A549 (cell line): ENCODE results near the gene PLCXD3. TPM values are rescaled to one million over a fixed set of nuclear protein-coding genes. Genes with fewer than 3 reads are reported as not detected.
"Not testable (repeated sequence)": the region's sequence is repeated elsewhere in the genome, so short reads cannot be mapped to it uniquely, and the experiment has no call there.

Experiments
- ATAC-seq, 2 experiments: fragments of 200-7000 bp in 1 of 2; fragments of >200 bp in 1 of 2; cut with Nextera tagmentation in 1 of 2; cut with Tn5 transposase in 1 of 2; 3 replicates each; pipeline versions ENCODE4 v1.8.0 to v1.9.1; 2018 to 2020; ENCODE audit warnings: mild to moderate bottlenecking in 1 of 2, moderate library complexity in 1 of 2
- CTCF ChIA-PET: fragments of 300-600 bp; sonication (Branson Sonifier 250); formaldehyde crosslinking; extraction: SDS; loops from one replicate; lab custom pipeline; 2021; ENCODE audit warnings: antibody characterized with exemption, inconsistent platforms; lab: Yijun Ruan, JAX
- POLR2A ChIA-PET: fragments of 350-600 bp; formaldehyde crosslinking; extraction: SDS; loops from one replicate; lab custom pipeline; 2021; ENCODE audit warnings: antibody characterized with exemption, inconsistent platforms; lab: Yijun Ruan, JAX
- DNase-seq, 2 experiments: peaks; one replicate each; pipeline versions ENCODE4 v3.0.0 to v3.0.0-alpha.2; 2011 to 2016; ENCODE audit warnings: low read depth in 1 of 2, low spot score in 1 of 2
- FAIRE-seq: peaks from 2 replicates; lab custom pipeline; 2011; peaks lifted over from hg19 to GRCh38; lab: Jason Lieb, UNC
- H3K27ac ChIP-seq, 2 experiments: fragments of >200 bp; sonication (Bioruptor Twin); formaldehyde crosslinking; 3 replicates each; pipeline ENCODE4 v1.5.1; 2016 to 2017
- H3K4me1 ChIP-seq: fragments of >200 bp; sonication (Bioruptor Twin); formaldehyde crosslinking; 3 replicates; pipeline ENCODE4 v1.6.1; 2016
- H3K4me2 ChIP-seq: fragments of >200 bp; sonication (Bioruptor Twin); formaldehyde crosslinking; 3 replicates; pipeline ENCODE4 v1.6.1; 2016
- H3K4me3 ChIP-seq: fragments of >200 bp; sonication (Bioruptor Twin); formaldehyde crosslinking; 3 replicates; pipeline ENCODE4 v1.5.1; 2016
- H3K9me3 ChIP-seq: fragments of >200 bp; sonication (Bioruptor Twin); formaldehyde crosslinking; 3 replicates; pipeline ENCODE4 v1.6.1; 2016
- ATOH8 ChIP-seq: fragments of 250-450 bp; sonication (Bioruptor Pico); IDR thresholded peaks from 2 replicates; pipeline ENCODE4 v1.5.0; 2020; ENCODE audit warnings: low read depth, mild to moderate bottlenecking, moderate library complexity
- BCL3 ChIP-seq: fragments of >200 bp; sonication (Bioruptor Twin); formaldehyde crosslinking; IDR thresholded peaks from 3 replicates; pipeline ENCODE4 v1.6.1; 2016
- EHMT2 ChIP-seq: fragments of 200-600 bp; sonication (generic); IDR thresholded peaks from 2 replicates; pipeline ENCODE4 v1.6.1; 2016; ENCODE audit warnings: antibody characterized with exemption, low read depth, mild to moderate bottlenecking, moderate library complexity
- ELK1 ChIP-seq: fragments of 150-350 bp; IDR thresholded peaks from 2 replicates; pipeline ENCODE4 v1.6.1; 2014; ENCODE audit warnings: low read depth, mild to moderate bottlenecking, low read length
- FOSL2 ChIP-seq, 2 experiments: fragments of 450-650 bp in 1 of 2; fragments of >200 bp in 1 of 2; sonication (Bioruptor Twin) in 1 of 2; formaldehyde crosslinking; IDR thresholded peaks; 2 replicates each; pipeline versions ENCODE4 v1.5.0 to v1.6.1; 2016 to 2020; ENCODE audit warnings: mild to moderate bottlenecking in 1 of 2, moderate library complexity in 1 of 2
- HES2 ChIP-seq: fragments of >200 bp; sonication (Bioruptor Twin); formaldehyde crosslinking; IDR thresholded peaks from 2 replicates; pipeline ENCODE4 v1.6.1; 2016
- HOXA7 ChIP-seq: fragments of 250-450 bp; sonication (Bioruptor Pico); IDR thresholded peaks from 2 replicates; pipeline ENCODE4 v1.5.0; 2020; ENCODE audit warnings: mild to moderate bottlenecking, moderate library complexity
- KDM1A ChIP-seq: fragments of 200-600 bp; sonication (generic); IDR thresholded peaks from 2 replicates; pipeline ENCODE4 v1.6.1; 2016; ENCODE audit warnings: low read depth, mild to moderate bottlenecking
- MAFK ChIP-seq: fragments of 450-650 bp; IDR thresholded peaks from 2 replicates; pipeline ENCODE4 v1.6.1; 2014; ENCODE audit not compliant: partially characterized antibody
- NFE2L2 ChIP-seq: fragments of 150-350 bp; conservative IDR thresholded peaks from 2 replicates; pipeline ENCODE4 v1.6.1; 2014; ENCODE audit warnings: low read length
- NPAS2 ChIP-seq: fragments of 250-450 bp; sonication (Bioruptor Pico); IDR thresholded peaks from 2 replicates; pipeline ENCODE4 v1.8.0; 2022; ENCODE audit warnings: mild to moderate bottlenecking, moderate library complexity, borderline replicate concordance
- NR3C1 ChIP-seq: fragments of >200 bp; sonication (Bioruptor Twin); formaldehyde crosslinking; IDR thresholded peaks from 3 replicates; pipeline ENCODE4 v1.6.1; 2017
- PBX3 ChIP-seq: IDR thresholded peaks from 2 replicates; pipeline ENCODE4 v1.6.1; 2012
- POLR2AphosphoS2 ChIP-seq: conservative IDR thresholded peaks from 2 replicates; pipeline ENCODE4 v1.6.1; 2012; ENCODE audit warnings: low read length, improper control_type of control experiment, inconsistent platforms
- RARB ChIP-seq: fragments of 250-450 bp; sonication (Bioruptor Pico); IDR thresholded peaks from 2 replicates; pipeline ENCODE4 v1.8.0; 2021; ENCODE audit warnings: mild to moderate bottlenecking, moderate library complexity
- RCOR1 ChIP-seq: fragments of 150-350 bp; IDR thresholded peaks from 2 replicates; pipeline ENCODE4 v1.6.1; 2014; ENCODE audit warnings: antibody characterized with exemption, low read length, low read depth
- REST ChIP-seq: fragments of 200-600 bp; sonication (generic); IDR thresholded peaks from 2 replicates; pipeline ENCODE4 v1.6.1; 2016; ENCODE audit warnings: antibody characterized with exemption, mild to moderate bottlenecking, moderate library complexity
- RFX5 ChIP-seq: fragments of 450-650 bp; IDR thresholded peaks from 2 replicates; pipeline ENCODE4 v1.7.1; 2014; ENCODE audit warnings: antibody characterized with exemption, mild to moderate bottlenecking, moderate library complexity
- USF2 ChIP-seq: fragments of 450-650 bp; IDR thresholded peaks from 2 replicates; pipeline ENCODE4 v1.6.1; 2014; ENCODE audit warnings: antibody characterized with exemption
- ZNF302 ChIP-seq: fragments of 250-450 bp; sonication (Bioruptor Pico); IDR thresholded peaks from 2 replicates; pipeline ENCODE4 v1.9.0; 2021; ENCODE audit warnings: inconsistent platforms, mild to moderate bottlenecking, moderate library complexity
- ZSCAN20 ChIP-seq: fragments of 250-450 bp; sonication (Bioruptor Pico); IDR thresholded peaks from 2 replicates; pipeline ENCODE4 v1.8.0; 2022; ENCODE audit warnings: mild to moderate bottlenecking, moderate library complexity
- WGBS: methylation state at CpG from one replicate; pipeline ENCODE4 v1.1.6; 2017; ENCODE audit errors: missing lambda C conversion rate; 5-methylcytosine and 5-hydroxymethylcytosine counted together
- polyA plus RNA-seq, 4 experiments: library from polyadenylated mRNA; depleted of rRNA in 3 of 4; stranded (reverse); fragments of >200 nt; fragmentation: RNase III in 1 of 4; extraction: RNeasy Plus Mini Kit Qiagen cat#74134 plus additional on column Dnase treatment in 1 of 4; gene quantifications; 2 replicates in 3 of 4; 3 replicates in 1 of 4; pipeline ENCODE4 v1.2.3, GENCODE V29; 2011 to 2017

PLCXD3 gene
- polyA plus RNA-seq, 2 of the 4 experiments (the other 2 are of a cell fraction), result 1.2 to 1.6 TPM

GRCh38 chr5:41325074-41325473 is 185.3 kb downstream of the PLCXD3 start:
- Histone ChIP-seq H3K9me3 (no peaks in the 10 kb centered on the region), H3K4me3 (no peak overlapping the region), H3K4me2 (no peak overlapping the region), H3K27ac (no peak overlapping the region), H3K4me1 (0 out of 3 replicates have a peak, but pooled peaks cover 3% of the 10 kb centered on the region)
- FAIRE-seq (no peak), ATAC-seq (no peak), DNase-seq (no peak)
- CTCF ChIA-PET, result no interaction called here
- WGBS, result 33% methylated on average over 2 of the region's 2 CpGs
- TF ChIP-seq PBX3 (no peak), EHMT2 (no peak), NFE2L2 (no peak), RARB (CRISPR knock-in tag) (no peak), BCL3 (no peak), HOXA7 (CRISPR knock-in tag) (no peak), POLR2AphosphoS2 (no peak)
- POLR2A ChIA-PET, result no interaction called here

- DNase-seq, POLR2A ChIA-PET, H3K4me2 ChIP-seq, ATAC-seq: not testable (repeated sequence)
- 0 out of 2 replicates have a peak, but pooled peaks have one; percentile 16 for TF ChIP-seq KDM1A
- TF ChIP-seq, all 56 proteins: peak for 1; not testable (repeated sequence) for 55
- H3K27ac ChIP-seq, H3K4me1 ChIP-seq, FAIRE-seq, H3K9me3 ChIP-seq, CTCF ChIA-PET, H3K4me3 ChIP-seq: not testable (repeated sequence)
- WGBS, result 28% methylated on average over 3 of the region's 3 CpGs
Measured at GRCh38 chr5:41322826-41323225, 187.6 kb downstream of the PLCXD3 start.

GRCh38 chr5:41312478-41313060 is 197.8 kb downstream of the PLCXD3 start:
- Histone ChIP-seq H3K4me3 (no peak overlapping the region), H3K4me1 (no peaks in the 10 kb centered on the region), H3K9me3 (no peaks in the 10 kb centered on the region), H3K27ac (no peak overlapping the region), H3K4me2 (no peak overlapping the region)
- POLR2A ChIA-PET, result no interaction called here
- FAIRE-seq (no peak), DNase-seq (no peak), ATAC-seq (no peak)
- CTCF ChIA-PET, result interaction anchor here (0.9 kb wide), 1 partner anchor 21 kb away, joined by 3 read pairs; no protein-coding TSS in a partner anchor
- 43% methylated on average over 1 of the region's 1 CpG for WGBS
- TF ChIP-seq REST (no peak), ATOH8 (CRISPR knock-in tag) (no peak), NR3C1 (no peak), RCOR1 (no peak), POLR2AphosphoS2 (no peak), FOSL2 (IDR thresholded peaks at IDR 0.05) (no peak), FOSL2 (CRISPR knock-in tag; IDR thresholded peaks at IDR 0.05) (no peak), PBX3 (no peak), ZNF302 (CRISPR knock-in tag) (no peak), MAFK (no peak), ZSCAN20 (CRISPR knock-in tag) (no peak), NPAS2 (CRISPR knock-in tag) (no peak), RFX5 (no peak), RARB (CRISPR knock-in tag) (no peak), HES2 (no peak), USF2 (no peak), ELK1 (no peak)
